Measurements from ENCODE around the gene IER3.

- peak in 1 of 3 donors; percentile 15 for TF ChIP-seq POLR2AphosphoS5 (IDR thresholded peaks at IDR 0.05)
- TF ChIP-seq, protein P1, sequence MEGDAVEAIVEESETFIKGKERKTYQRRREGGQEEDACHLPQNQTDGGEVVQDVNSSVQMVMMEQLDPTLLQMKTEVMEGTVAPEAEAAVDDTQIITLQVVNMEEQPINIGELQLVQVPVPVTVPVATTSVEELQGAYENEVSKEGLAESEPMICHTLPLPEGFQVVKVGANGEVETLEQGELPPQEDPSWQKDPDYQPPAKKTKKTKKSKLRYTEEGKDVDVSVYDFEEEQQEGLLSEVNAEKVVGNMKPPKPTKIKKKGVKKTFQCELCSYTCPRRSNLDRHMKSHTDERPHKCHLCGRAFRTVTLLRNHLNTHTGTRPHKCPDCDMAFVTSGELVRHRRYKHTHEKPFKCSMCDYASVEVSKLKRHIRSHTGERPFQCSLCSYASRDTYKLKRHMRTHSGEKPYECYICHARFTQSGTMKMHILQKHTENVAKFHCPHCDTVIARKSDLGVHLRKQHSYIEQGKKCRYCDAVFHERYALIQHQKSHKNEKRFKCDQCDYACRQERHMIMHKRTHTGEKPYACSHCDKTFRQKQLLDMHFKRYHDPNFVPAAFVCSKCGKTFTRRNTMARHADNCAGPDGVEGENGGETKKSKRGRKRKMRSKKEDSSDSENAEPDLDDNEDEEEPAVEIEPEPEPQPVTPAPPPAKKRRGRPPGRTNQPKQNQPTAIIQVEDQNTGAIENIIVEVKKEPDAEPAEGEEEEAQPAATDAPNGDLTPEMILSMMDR (IDR thresholded peaks at IDR 0.05) = no peak
- TF ChIP-seq POLR2A (IDR thresholded peaks at IDR 0.05) = no peak
Observed at GRCh38 chr6:30778001-30778635, 33.8 kb upstream of the IER3 start.

All from stomach (tissue), 4 donors.